NCI-H1436 treated with DMSO at 0.1 percent for 48 hours (cell line): ENCODE measurements around the gene NFYA.

Source experiments
- DNase-seq: peaks from one replicate; lab custom pipeline; 2025; lab: John Stamatoyannopoulos, UW

NFYA gene

GRCh38 chr6:41047306-41047705 is 25.5 kb upstream of the NFYA start:
- no peak for DNase-seq

GRCh38 chr6:41047745-41048732 is 24.7 kb upstream of the NFYA start:
- DNase-seq = no peak

- DNase-seq = no peak
Measured at GRCh38 chr6:41049521-41049920, 23.3 kb upstream of the NFYA start.

GRCh38 chr6:41049955-41050354 is 22.8 kb upstream of the NFYA start:
- DNase-seq = no peak

GRCh38 chr6:41050536-41050935 is 22.2 kb upstream of the NFYA start:
- no peak for DNase-seq

- DNase-seq = no peak
Measured at GRCh38 chr6:41051873-41052272, 20.9 kb upstream of the NFYA start.

GRCh38 chr6:41053041-41053440 is 19.7 kb upstream of the NFYA start, which contains the start of gene APOBEC2:
Gene APOBEC2, plus strand, starts transcription at chr6:41053202. Its CDS starts 146 bp downstream, at chr6:41053348.
- DNase-seq = no peak

GRCh38 chr6:41054511-41054910 is 18.3 kb upstream of the NFYA start:
- DNase-seq = no peak

- no peak for DNase-seq
Measured at GRCh38 chr6:41055149-41055548, 17.6 kb upstream of the NFYA start.

GRCh38 chr6:41056768-41057490 is 15.8 kb upstream of the NFYA start:
- no peak for DNase-seq

- no peak for DNase-seq
Measured at GRCh38 chr6:41058783-41059181, 14.0 kb upstream of the NFYA start.

- no peak for DNase-seq
Measured at GRCh38 chr6:41059556-41059955, 13.2 kb upstream of the NFYA start.

GRCh38 chr6:41061196-41061726 is 11.5 kb upstream of the NFYA start:
- DNase-seq = no peak

GRCh38 chr6:41062056-41062455 is 10.7 kb upstream of the NFYA start:
- DNase-seq = no peak

- DNase-seq = no peak
Measured at GRCh38 chr6:41063884-41064285, 8.9 kb upstream of the NFYA start.

- no peak for DNase-seq
Measured at GRCh38 chr6:41064841-41065240, 7.9 kb upstream of the NFYA start.

GRCh38 chr6:41065550-41066026 is 7.2 kb upstream of the NFYA start:
- no peak for DNase-seq

GRCh38 chr6:41066867-41067304 is 5.9 kb upstream of the NFYA start:
- DNase-seq = no peak

- DNase-seq = no peak
Measured at GRCh38 chr6:41071501-41071922, 1.3 kb upstream of the NFYA start.

- DNase-seq = peak; percentile 98
Measured at GRCh38 chr6:41071923-41072835, 595 bp upstream of the NFYA start, which contains the start of gene OARD1. Gene OARD1, minus strand, starts transcription at chr6:41072356. Its CDS starts 722 bp downstream, at chr6:41071634.
